Upper lobe of right lung (tissue), 1 donor: ENCODE data around the gene TSKS. TPM values are rescaled to one million over a fixed set of nuclear protein-coding genes. Genes with fewer than 3 reads are reported as not detected.

Experiments
- ATAC-seq: fragments of 200-7000 bp; cut with Tn5 transposase; one replicate; pipeline ENCODE4 v1.9.1; 2020; ENCODE audit warnings: mild to moderate bottlenecking, moderate library complexity
- DNase-seq: peaks from one replicate; pipeline ENCODE4 v3.0.0-alpha.2; 2020
- H3K27ac ChIP-seq: fragments of 200-600 bp; one replicate; pipeline ENCODE4 v1.8.0; 2022
- H3K27me3 ChIP-seq: fragments of 200-600 bp; one replicate; pipeline ENCODE4 v1.8.0; 2022; ENCODE audit warnings: mild to moderate bottlenecking
- H3K36me3 ChIP-seq: fragments of 200-600 bp; one replicate; pipeline ENCODE4 v1.8.0; 2022
- H3K4me1 ChIP-seq: fragments of 200-600 bp; one replicate; pipeline ENCODE4 v1.8.0; 2022
- H3K4me3 ChIP-seq: fragments of 200-600 bp; one replicate; pipeline ENCODE4 v1.8.0; 2022; ENCODE audit warnings: mild to moderate bottlenecking
- H3K9me3 ChIP-seq: fragments of 200-600 bp; one replicate; pipeline ENCODE4 v1.8.0; 2022
- intact Hi-C: fragments of 100-400 bp; cut with DNase I; formaldehyde crosslinking; loops from one replicate; pipeline ENCODE4 v1.11.0; 2022
- total RNA-seq: library from RNA; stranded (reverse); fragmentation: NEBNext Ultra II Directional; extraction: Animal tissue kit (Norgen Biotek cat#: 25700); gene quantifications from one replicate; pipeline ENCODE4 v1.2.1, GENCODE V29; 2021
- TF ChIP-seq, protein P1 (sequence below): fragments of 200-600 bp; IDR thresholded peaks from one replicate; pipeline ENCODE4 v1.8.0; 2022; ENCODE audit warnings: antibody characterized with exemption
- donor health status: DM: no; HTN: yes; CAD: no; lungs with severe emphysema.

Gene TSKS
- total RNA-seq, 1 donor from 2014 or later, result 0.43 TPM

DNA sequence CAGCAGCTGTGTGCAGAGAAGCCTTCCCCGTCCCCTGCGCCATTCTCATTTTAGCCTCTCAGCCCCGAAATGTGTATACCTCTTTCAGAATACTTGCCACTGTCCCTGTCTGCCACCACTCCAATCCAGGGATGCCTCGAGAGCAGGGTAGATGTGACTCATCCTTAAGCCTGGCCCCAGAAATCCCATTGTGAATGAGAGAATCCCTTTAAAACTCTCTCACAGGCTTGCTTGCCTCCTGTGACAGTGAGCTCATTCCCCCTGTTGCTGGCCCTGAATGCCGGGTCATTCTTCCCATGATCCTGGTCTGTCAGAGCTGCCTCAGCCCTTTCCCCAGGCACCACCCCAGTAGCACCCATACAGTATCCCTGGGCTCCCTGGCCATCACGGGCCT, 13.3 kb upstream of the TSKS start:
- TF ChIP-seq, protein P1, sequence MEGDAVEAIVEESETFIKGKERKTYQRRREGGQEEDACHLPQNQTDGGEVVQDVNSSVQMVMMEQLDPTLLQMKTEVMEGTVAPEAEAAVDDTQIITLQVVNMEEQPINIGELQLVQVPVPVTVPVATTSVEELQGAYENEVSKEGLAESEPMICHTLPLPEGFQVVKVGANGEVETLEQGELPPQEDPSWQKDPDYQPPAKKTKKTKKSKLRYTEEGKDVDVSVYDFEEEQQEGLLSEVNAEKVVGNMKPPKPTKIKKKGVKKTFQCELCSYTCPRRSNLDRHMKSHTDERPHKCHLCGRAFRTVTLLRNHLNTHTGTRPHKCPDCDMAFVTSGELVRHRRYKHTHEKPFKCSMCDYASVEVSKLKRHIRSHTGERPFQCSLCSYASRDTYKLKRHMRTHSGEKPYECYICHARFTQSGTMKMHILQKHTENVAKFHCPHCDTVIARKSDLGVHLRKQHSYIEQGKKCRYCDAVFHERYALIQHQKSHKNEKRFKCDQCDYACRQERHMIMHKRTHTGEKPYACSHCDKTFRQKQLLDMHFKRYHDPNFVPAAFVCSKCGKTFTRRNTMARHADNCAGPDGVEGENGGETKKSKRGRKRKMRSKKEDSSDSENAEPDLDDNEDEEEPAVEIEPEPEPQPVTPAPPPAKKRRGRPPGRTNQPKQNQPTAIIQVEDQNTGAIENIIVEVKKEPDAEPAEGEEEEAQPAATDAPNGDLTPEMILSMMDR, result no peak
- H3K27me3 ChIP-seq, result no peaks in the 10 kb centered on the region
- H3K4me3 ChIP-seq, result no peak overlapping the region
- intact Hi-C loops, result no loop called here
- no peak overlapping the region for H3K27ac ChIP-seq
- no peaks in the 10 kb centered on the region for H3K9me3 ChIP-seq
- DNase-seq (no peak), ATAC-seq (no peak)
- no peaks in the 10 kb centered on the region for H3K36me3 ChIP-seq
- no peaks in the 10 kb centered on the region for H3K4me1 ChIP-seq

DNA sequence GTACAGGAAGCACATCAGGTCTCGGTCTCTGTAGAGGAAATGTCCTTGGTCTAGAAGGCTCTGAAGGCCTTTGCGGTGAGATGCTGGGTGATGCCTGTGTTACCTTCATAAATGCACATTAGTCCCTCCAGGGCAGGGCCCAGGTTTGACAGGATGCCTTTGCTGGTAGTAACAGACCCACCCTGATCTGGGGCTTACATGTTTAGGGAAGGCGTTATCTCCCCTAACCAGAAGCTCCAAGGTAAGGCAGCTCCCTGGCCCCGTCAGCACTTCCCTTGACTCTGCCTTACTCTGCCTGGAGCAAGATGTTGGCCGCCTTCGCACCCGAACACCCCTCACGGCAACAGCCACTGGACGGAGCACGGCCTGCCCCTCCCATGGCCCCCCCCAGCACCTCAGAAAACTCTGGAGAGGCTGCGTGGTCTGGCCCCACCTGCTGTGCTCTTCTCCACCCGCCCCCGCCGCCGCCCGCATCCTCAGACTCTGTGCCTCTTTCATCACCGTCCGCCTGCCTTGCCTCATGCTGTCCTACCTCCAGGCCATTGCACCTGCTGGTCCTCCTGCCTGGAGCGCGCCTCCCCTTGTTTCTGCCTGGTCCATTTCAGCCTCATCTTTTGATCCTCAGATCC, 12.8 kb upstream of the TSKS start:
- no peak overlapping the region for H3K27ac ChIP-seq
- ATAC-seq (no peak), DNase-seq (no peak)
- no peaks in the 10 kb centered on the region for H3K36me3 ChIP-seq
- no peaks in the 10 kb centered on the region for H3K9me3 ChIP-seq
- no peaks in the 10 kb centered on the region for H3K27me3 ChIP-seq
- intact Hi-C loops, result no loop called here
- H3K4me3 ChIP-seq, result no peak overlapping the region
- TF ChIP-seq, protein P1, result no peak
- H3K4me1 ChIP-seq, result no peaks in the 10 kb centered on the region

- TF ChIP-seq, protein P1, result no peak
- H3K36me3 ChIP-seq, result no peaks in the 10 kb centered on the region
- intact Hi-C loops, result no loop called here
- no peak overlapping the region for H3K27ac ChIP-seq
- no peaks in the 10 kb centered on the region for H3K4me1 ChIP-seq
- no peak overlapping the region for H3K4me3 ChIP-seq
- no peaks in the 10 kb centered on the region for H3K9me3 ChIP-seq
- DNase-seq (no peak), ATAC-seq (no peak)
- H3K27me3 ChIP-seq, result no peaks in the 10 kb centered on the region
These were observed 11.9 kb upstream of the TSKS start for GRCh38 chr19:49774969-49775368.

- Histone ChIP-seq H3K27ac (no peak overlapping the region), H3K9me3 (no peaks in the 10 kb centered on the region), H3K4me1 (peaks cover 1% of the 10 kb centered on the region), H3K27me3 (no peaks in the 10 kb centered on the region), H3K36me3 (no peaks in the 10 kb centered on the region), H3K4me3 (no peak overlapping the region)
- ATAC-seq (no peak), DNase-seq (no peak)
- intact Hi-C loops, result no loop called here
- TF ChIP-seq, protein P1, result no peak
These were observed 10.7 kb upstream of the TSKS start for GRCh38 chr19:49773663-49774350.

DNA sequence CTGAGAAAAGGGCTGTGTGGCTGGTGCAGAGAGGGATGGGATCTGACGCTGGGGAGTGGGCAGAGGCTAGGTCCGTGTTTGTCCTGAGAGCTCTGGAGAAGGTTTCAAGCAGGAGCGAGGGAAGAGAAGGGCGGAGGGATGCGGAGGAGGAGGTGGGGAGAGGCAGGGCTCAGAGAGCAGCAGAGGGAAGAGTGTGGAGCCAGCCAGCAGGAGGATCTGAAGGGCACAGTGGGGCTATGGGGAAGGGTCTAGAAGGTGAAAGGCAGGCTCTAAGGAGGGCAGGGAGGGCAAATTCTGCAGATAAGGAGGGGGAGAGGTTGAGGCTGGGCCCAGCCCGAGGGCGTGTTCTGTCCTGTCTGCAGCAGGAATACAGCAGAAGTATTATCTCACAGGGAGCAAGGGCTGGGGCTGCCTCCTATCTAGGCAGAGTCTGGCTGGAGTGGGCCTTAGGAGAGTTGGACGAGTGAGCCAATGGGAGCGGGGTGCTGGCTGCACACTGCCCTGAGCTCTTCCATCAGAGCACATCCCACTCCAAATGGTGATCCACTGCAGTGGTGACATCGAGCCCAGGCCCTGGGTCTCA, 9.8 kb upstream of the TSKS start:
- H3K27me3 ChIP-seq, result no peaks in the 10 kb centered on the region
- no peaks in the 10 kb centered on the region for H3K9me3 ChIP-seq
- DNase-seq, result no peak
- H3K36me3 ChIP-seq, result no peaks in the 10 kb centered on the region
- no peak for ATAC-seq
- H3K27ac ChIP-seq, result no peak overlapping the region
- intact Hi-C loops, result no loop called here
- no peak overlapping the region for H3K4me3 ChIP-seq
- H3K4me1 ChIP-seq, result peaks cover 10% of the 10 kb centered on the region
- TF ChIP-seq, protein P1, result no peak
